OCI-LY3 (cell line): Measurements from ENCODE around the gene ERC2.

ENCODE experiments used
- H2AFZ ChIP-seq: fragments of 200-600, 300-600 bp; shearing (Covaris generic); 2 replicates; pipeline ENCODE4 v1.6.0; 2014; ENCODE audit warnings: antibody characterized with exemption, low read depth, low read length
- H3K27ac ChIP-seq: fragments of 200-600, 300-600 bp; sonication (generic); 2 replicates; pipeline ENCODE4 v1.5.1; 2014; ENCODE audit warnings: mild to moderate bottlenecking, low read length, moderate library complexity, mixed read lengths
- H3K27me3 ChIP-seq: fragments of 200-600, 300-600 bp; sonication (generic); 2 replicates; pipeline ENCODE4 v1.6.1; 2014; ENCODE audit warnings: low read depth, low read length, mixed read lengths
- H3K36me3 ChIP-seq: fragments of 200-600, 300-600 bp; sonication (generic); replicated peaks from 2 replicates; pipeline ENCODE3; 2014; ENCODE audit warnings: low read depth, low read length, mixed read lengths
- H3K4me1 ChIP-seq: fragments of 300-600, 200-600 bp; sonication (generic); 2 replicates; pipeline ENCODE4 v1.6.1; 2014; ENCODE audit warnings: low read length, mixed read lengths
- H3K4me2 ChIP-seq: fragments of 200-600, 300-600 bp; sonication (generic); 2 replicates; pipeline ENCODE4 v1.6.1; 2014; ENCODE audit warnings: low read length, mixed read lengths
- H3K4me3 ChIP-seq: fragments of 300-600, 200-600 bp; sonication (generic); 2 replicates; pipeline ENCODE4 v1.5.1; 2014; ENCODE audit warnings: antibody characterized with exemption, mild to moderate bottlenecking, low read length, moderate library complexity
- H3K79me2 ChIP-seq: fragments of 300-600, 200-600 bp; shearing (Covaris generic); 2 replicates; pipeline ENCODE4 v1.6.1; 2014; ENCODE audit warnings: mild to moderate bottlenecking, low read length, mixed read lengths
- H3K9ac ChIP-seq: fragments of 300-600, 200-600 bp; shearing (Covaris generic); 2 replicates; pipeline ENCODE4 v1.6.0; 2014; ENCODE audit warnings: mild to moderate bottlenecking, low read length, moderate library complexity
- H3K9me3 ChIP-seq: fragments of 200-600, 300-600 bp; shearing (Covaris generic); 2 replicates; pipeline ENCODE4 v1.6.1; 2014; ENCODE audit warnings: low read length, mixed read lengths; ENCODE audit not compliant: insufficient read depth
- H4K20me1 ChIP-seq: fragments of 200-600, 300-600 bp; sonication (generic); 2 replicates; pipeline ENCODE4 v1.6.1; 2016; ENCODE audit warnings: low read length, mixed read lengths; ENCODE audit not compliant: insufficient read depth
- CTCF ChIP-seq: fragments of 200-600, 300-600 bp; sonication (generic); IDR thresholded peaks from 2 replicates; pipeline ENCODE4 v1.5.1; 2014; ENCODE audit warnings: antibody characterized with exemption, low read length, low read depth
- EZH2phosphoT487 ChIP-seq: fragments of 200-600 bp; shearing (Covaris generic); IDR thresholded peaks from 2 replicates; pipeline ENCODE4 v1.6.1; 2018; ENCODE audit warnings: antibody characterized with exemption, mixed run types, low read depth

Gene ERC2

GRCh38 chr3:56145410-56145809, 322.9 kb downstream of the ERC2 start:
- H3K27me3 ChIP-seq = peaks cover 38% of the 10 kb centered on the region

GRCh38 chr3:56144805-56145204, 323.5 kb downstream of the ERC2 start:
- Histone ChIP-seq H3K4me3 (no peak overlapping the region), H3K9me3 (no peaks in the 10 kb centered on the region), H3K9ac (no peak overlapping the region), H2AFZ (no peak overlapping the region), H4K20me1 (no peaks in the 10 kb centered on the region), H3K4me1 (no peaks in the 10 kb centered on the region), H3K27ac (no peak overlapping the region), H3K79me2 (no peaks in the 10 kb centered on the region), H3K4me2 (no peak overlapping the region), H3K27me3 (peaks cover 44% of the 10 kb centered on the region), H3K36me3 (no peaks in the 10 kb centered on the region)
- TF ChIP-seq CTCF = no peak
- no peak for TF ChIP-seq EZH2phosphoT487

More at GRCh38 chr3:56145410-56145809, 322.9 kb downstream of the ERC2 start:
- Histone ChIP-seq H3K36me3 (no peaks in the 10 kb centered on the region), H3K4me1 (no peaks in the 10 kb centered on the region), H3K4me2 (no peak overlapping the region), H3K9ac (no peak overlapping the region), H4K20me1 (no peaks in the 10 kb centered on the region), H3K9me3 (no peaks in the 10 kb centered on the region), H3K4me3 (no peak overlapping the region), H3K79me2 (no peaks in the 10 kb centered on the region), H2AFZ (no peak overlapping the region), H3K27ac (no peak overlapping the region)
- TF ChIP-seq EZH2phosphoT487 (no peak), CTCF (no peak)

- peaks cover 58% of the 10 kb centered on the region for H3K27me3 ChIP-seq
- H3K27ac ChIP-seq = no peak overlapping the region
- no peaks in the 10 kb centered on the region for H3K36me3 ChIP-seq
- H3K4me3 ChIP-seq = no peak overlapping the region
- H3K9ac ChIP-seq = no peak overlapping the region
- TF ChIP-seq CTCF (no peak), EZH2phosphoT487 (no peak)
- no peaks in the 10 kb centered on the region for H4K20me1 ChIP-seq
- H3K79me2 ChIP-seq = no peaks in the 10 kb centered on the region
- no peak overlapping the region for H2AFZ ChIP-seq
- no peaks in the 10 kb centered on the region for H3K4me1 ChIP-seq
- no peak overlapping the region for H3K4me2 ChIP-seq
- H3K9me3 ChIP-seq = no peaks in the 10 kb centered on the region
Observed at GRCh38 chr3:56137415-56137814, 330.9 kb downstream of the ERC2 start.

- Histone ChIP-seq H3K4me1 (no peaks in the 10 kb centered on the region), H3K9ac (no peak overlapping the region), H3K9me3 (no peaks in the 10 kb centered on the region), H4K20me1 (no peaks in the 10 kb centered on the region), H3K36me3 (no peaks in the 10 kb centered on the region), H2AFZ (no peak overlapping the region), H3K4me3 (no peak overlapping the region), H3K79me2 (no peaks in the 10 kb centered on the region), H3K27me3 (peaks cover 58% of the 10 kb centered on the region), H3K4me2 (no peak overlapping the region), H3K27ac (no peak overlapping the region)
- no peak for TF ChIP-seq CTCF
- TF ChIP-seq EZH2phosphoT487 = no peak
Observed at GRCh38 chr3:56136514-56136913, 331.8 kb downstream of the ERC2 start.
